Heart left ventricle (tissue), 13 donors: Measurements from ENCODE around the gene CEACAM21.
"Not testable (repeated sequence)": the region's sequence is repeated elsewhere in the genome, so short reads cannot be mapped to it uniquely, and the experiment has no call there.

Experiments
- POLR2A ChIP-seq, 2 donors: fragments of 450-650 bp; IDR thresholded peaks; one replicate each; pipeline ENCODE4 v1.6.1; 2017; ENCODE audit warnings: antibody characterized with exemption in 2 of 2, mild to moderate bottlenecking in 2 of 2, moderate library complexity in 2 of 2
- TF ChIP-seq, protein P1 (sequence below), 12 donors: fragments of 200-600 bp; sonication (generic) in 4 of 12; IDR thresholded peaks; one replicate each; pipeline versions ENCODE4 v1.5.0 to v1.8.0; 2018 to 2022; ENCODE audit warnings: antibody characterized with exemption in 12 of 12, mild to moderate bottlenecking in 5 of 12
- donor health status: ischemic (EF 13 %, LVEDD 7.1; RV severe dilation, severe dysfunction).
- donor health status: DM: no; HTN: yes; CAD: no.
- donor health status: DM: no; HTN: no; CAD: no.
- donor health status: ischemic (EF 25% LVEDD 6.9; RV normal size, moderate dysfunction).
- donor health status: ischemic (EF 25% LVEDD 5.7; RV mildly dilated, moderate dysfunction).
- donor health status: ischemic (EF 35%, LVEDD 5.7; RV mildly dilated, moderate dysfunction).
- donor health status: nonischemic (EF 11% LVEDD 7.7; RV severe dilation, severe dysfunction).
- donor health status: DM: yes; HTN: yes; CAD: no.
- donor health status: PGD.
- donor health status: ischemic (EF 29% LVEDD 5.4; RV normal size, mild dysfunction).
- donor health status: nonischemic (EF 23%, LVEDD 6.1; RV moderate dilation, normal function).

DNA sequence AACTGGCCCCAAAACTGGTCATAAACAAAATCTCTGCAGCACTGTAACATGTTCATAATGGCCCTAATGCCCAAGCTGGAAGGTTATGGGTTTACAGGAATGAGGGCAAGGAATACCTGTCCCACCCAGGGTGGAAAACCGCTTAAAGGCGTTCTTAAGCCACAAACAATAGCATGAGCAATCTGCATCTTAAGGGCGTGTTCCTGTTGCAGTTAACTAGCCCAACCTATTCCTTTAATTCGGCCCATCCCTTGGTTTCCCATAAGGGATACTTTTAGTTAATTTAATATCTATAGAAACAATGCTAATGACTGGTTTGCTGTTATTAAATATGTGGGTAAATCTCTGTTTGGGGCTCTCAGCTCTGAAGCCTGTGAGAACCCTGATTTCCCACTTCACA lies 5.1 kb downstream of the CEACAM21 start:
- TF ChIP-seq, protein P1, sequence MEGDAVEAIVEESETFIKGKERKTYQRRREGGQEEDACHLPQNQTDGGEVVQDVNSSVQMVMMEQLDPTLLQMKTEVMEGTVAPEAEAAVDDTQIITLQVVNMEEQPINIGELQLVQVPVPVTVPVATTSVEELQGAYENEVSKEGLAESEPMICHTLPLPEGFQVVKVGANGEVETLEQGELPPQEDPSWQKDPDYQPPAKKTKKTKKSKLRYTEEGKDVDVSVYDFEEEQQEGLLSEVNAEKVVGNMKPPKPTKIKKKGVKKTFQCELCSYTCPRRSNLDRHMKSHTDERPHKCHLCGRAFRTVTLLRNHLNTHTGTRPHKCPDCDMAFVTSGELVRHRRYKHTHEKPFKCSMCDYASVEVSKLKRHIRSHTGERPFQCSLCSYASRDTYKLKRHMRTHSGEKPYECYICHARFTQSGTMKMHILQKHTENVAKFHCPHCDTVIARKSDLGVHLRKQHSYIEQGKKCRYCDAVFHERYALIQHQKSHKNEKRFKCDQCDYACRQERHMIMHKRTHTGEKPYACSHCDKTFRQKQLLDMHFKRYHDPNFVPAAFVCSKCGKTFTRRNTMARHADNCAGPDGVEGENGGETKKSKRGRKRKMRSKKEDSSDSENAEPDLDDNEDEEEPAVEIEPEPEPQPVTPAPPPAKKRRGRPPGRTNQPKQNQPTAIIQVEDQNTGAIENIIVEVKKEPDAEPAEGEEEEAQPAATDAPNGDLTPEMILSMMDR (IDR thresholded peaks at IDR 0.05), result not testable (repeated sequence)
- not testable (repeated sequence) for TF ChIP-seq POLR2A (IDR thresholded peaks at IDR 0.05)
